Measurements from ENCODE around the gene STX1B. TPM values are rescaled to one million over a fixed set of nuclear protein-coding genes. Genes with fewer than 3 reads are reported as not detected.

The STX1B gene
- polyA plus RNA-seq, 1 experiment: 1.5 TPM

DNA sequence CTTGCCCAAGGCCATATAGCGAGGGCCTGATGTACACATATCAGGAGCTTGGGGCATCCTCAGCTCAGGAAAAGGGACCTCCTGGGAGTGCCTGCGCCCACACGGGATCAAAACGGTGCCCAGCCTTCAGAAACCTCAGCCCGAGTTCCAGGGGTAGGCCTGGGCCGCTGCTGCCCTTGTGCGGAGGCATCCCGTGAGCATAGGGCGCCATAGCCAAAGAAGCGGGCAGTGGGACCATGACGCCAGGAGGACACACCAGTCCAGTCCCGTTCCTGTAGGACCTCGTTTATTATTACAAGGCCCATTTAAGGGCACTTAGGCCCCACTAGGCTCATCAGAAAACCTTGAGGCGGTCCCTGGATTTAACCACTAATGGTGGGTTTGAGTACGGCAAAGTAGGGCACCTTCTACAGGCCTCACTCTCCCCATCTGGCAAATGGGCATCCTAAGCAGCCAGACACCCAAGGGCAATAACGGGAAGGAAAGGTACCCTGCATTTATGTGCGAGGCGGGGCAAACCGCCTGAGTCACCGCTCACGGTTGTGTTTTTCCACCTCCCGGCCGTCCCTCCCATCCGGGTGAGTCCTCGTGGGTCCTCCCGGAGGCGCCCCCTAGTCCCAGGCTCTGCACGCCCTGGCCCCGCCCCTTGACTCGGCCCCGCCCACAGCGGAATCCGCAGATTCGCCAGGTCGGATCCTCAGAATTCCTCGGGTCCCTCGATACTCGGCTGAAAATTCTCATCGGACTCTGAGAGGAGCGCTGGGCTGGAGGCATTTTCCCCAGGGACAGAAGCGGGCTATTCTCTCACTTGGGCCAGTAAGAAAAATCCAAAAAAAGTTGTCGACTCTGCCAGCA, 53.6 kb downstream of the STX1B start:
- Histone ChIP-seq H3K27me3 (ENCODE audit: control insufficient read depth, insufficient read depth, low read length) (no peaks in the 10 kb centered on the region), H3K4me3 (ENCODE audit: low read depth, low read length) (peak overlapping the region; percentile 84), H3K36me3 (ENCODE audit: control insufficient read depth, insufficient read depth, low read length) (peaks cover 13% of the 10 kb centered on the region)
- no peak for DNase-seq (ENCODE audit: low read depth)
- POLR2A ChIA-PET: no interaction called here
- CTCF ChIA-PET: interaction anchor here (1.1 kb wide), 1 partner anchor 117 kb away, joined by 3 read pairs; the partner anchor contains the start of genes ZNF646 and ZNF668
- TF ChIP-seq, protein P1, sequence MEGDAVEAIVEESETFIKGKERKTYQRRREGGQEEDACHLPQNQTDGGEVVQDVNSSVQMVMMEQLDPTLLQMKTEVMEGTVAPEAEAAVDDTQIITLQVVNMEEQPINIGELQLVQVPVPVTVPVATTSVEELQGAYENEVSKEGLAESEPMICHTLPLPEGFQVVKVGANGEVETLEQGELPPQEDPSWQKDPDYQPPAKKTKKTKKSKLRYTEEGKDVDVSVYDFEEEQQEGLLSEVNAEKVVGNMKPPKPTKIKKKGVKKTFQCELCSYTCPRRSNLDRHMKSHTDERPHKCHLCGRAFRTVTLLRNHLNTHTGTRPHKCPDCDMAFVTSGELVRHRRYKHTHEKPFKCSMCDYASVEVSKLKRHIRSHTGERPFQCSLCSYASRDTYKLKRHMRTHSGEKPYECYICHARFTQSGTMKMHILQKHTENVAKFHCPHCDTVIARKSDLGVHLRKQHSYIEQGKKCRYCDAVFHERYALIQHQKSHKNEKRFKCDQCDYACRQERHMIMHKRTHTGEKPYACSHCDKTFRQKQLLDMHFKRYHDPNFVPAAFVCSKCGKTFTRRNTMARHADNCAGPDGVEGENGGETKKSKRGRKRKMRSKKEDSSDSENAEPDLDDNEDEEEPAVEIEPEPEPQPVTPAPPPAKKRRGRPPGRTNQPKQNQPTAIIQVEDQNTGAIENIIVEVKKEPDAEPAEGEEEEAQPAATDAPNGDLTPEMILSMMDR (IDR thresholded peaks at IDR 0.05; ENCODE audit: insufficient read depth, low read depth, low read length): peak; percentile 59

DNA sequence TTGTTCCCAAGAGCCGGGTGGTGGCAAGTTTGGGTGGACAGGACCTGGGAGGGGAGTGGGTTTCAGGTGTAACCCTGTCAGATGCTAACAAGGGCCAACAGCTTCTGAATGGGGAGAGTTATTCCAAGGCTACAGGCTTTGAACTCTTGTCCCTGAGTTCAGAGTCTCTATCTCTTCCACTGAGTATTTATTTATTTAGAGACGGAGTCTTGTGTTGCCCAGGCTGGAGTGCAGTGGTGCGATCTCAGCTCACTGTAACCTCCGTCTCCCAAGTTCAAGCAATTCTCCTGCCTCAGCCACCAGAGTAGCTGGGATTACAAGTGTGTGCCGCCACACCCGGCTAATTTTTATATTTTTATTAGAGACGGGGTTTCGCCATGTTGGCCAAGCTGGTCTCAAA, 55.4 kb downstream of the STX1B start:
- no peak for DNase-seq (ENCODE audit: low read depth)
- CTCF ChIA-PET: interaction anchor here (0.8 to 3.2 kb wide), 4 partner anchors 9 to 488 kb away, joined by 4 to 30 read pairs (median 8); partner anchors contain the start of gene ZNF843
- POLR2A ChIA-PET: no interaction called here

DNA sequence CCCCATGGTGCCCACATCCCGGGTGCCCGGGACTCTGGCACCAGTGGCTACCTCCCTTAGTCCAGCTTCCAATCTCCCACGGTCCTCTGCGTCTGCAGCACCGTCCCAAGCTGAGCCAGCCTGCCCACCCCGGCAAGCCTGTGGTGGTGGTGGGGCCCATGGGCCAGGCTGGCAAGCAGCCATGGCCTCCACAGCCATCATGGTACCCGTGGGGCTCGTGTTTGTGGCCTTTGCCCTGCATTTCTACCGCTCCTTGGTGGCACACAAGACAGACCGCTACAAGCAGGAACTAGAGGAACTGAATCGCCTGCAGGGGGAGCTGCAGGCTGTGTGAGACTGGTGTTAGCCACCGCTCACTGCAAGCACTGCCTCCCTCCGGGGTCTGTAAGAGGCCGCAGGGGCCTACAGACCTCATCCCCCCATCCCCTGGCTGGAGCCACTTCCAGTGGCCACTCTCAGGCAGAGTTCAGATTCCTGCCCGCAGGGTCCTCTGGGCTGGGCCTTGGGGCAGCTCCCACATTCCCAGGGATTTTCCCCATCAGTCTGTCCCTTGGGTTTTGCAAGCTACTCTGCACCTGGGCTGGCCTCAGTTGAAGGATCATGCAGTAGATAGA, 56.8 kb downstream of the STX1B start:
- ChIA-PET CTCF (interaction anchor here (0.6 to 3.2 kb wide), 25 partner anchors 12 to 521 kb away, joined by 3 to 30 read pairs (median 3); partner anchors contain the start of genes KAT8, VKORC1, ZNF646 and ZNF668), POLR2A (interaction anchor here (0.6 kb wide), 1 partner anchor 507 kb away, joined by 3 read pairs; no protein-coding TSS in a partner anchor)
- H3K36me3 ChIP-seq (ENCODE audit: control insufficient read depth, insufficient read depth, low read length): peaks cover 1% of the 10 kb centered on the region; the same call in 1 of the 2 replicates
- no peak for DNase-seq (ENCODE audit: low read depth)
- H3K4me3 ChIP-seq (ENCODE audit: low read depth, low read length): no peak overlapping the region
- no peaks in the 10 kb centered on the region for H3K27me3 ChIP-seq (ENCODE audit: control insufficient read depth, insufficient read depth, low read length)
- TF ChIP-seq, protein P1 (IDR thresholded peaks at IDR 0.05; ENCODE audit: insufficient read depth, low read depth, low read length): peak; percentile 75

More for the DNA sequence above, 55.4 kb downstream of the STX1B start:
- H3K4me3 ChIP-seq (ENCODE audit: low read depth, low read length): no peak overlapping the region
- peaks cover 5% of the 10 kb centered on the region; the same call in 1 of the 2 replicates for H3K36me3 ChIP-seq (ENCODE audit: control insufficient read depth, insufficient read depth, low read length)
- TF ChIP-seq, protein P1 (IDR thresholded peaks at IDR 0.05; ENCODE audit: insufficient read depth, low read depth, low read length): no peak
- no peaks in the 10 kb centered on the region for H3K27me3 ChIP-seq (ENCODE audit: control insufficient read depth, insufficient read depth, low read length)

DNA sequence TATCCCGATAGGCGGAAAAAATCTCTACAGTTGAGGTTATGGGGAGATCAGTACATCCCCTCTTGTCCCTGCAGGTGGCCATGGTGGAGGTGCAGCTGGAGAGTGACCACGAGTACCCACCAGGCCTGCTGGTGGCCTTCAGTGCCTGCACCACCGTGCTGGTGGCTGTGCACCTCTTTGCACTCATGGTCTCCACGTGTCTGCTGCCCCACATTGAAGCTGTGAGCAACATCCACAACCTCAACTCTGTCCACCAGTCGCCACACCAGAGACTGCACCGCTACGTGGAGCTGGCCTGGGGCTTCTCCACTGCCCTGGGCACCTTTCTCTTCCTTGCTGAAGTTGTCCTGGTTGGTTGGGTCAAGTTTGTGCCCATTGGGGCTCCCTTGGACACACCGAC, 57.3 kb downstream of the STX1B start:
- Histone ChIP-seq H3K27me3 (ENCODE audit: control insufficient read depth, insufficient read depth, low read length) (no peaks in the 10 kb centered on the region), H3K36me3 (ENCODE audit: control insufficient read depth, insufficient read depth, low read length) (0 out of 2 replicates have a peak, but pooled peaks cover 1% of the 10 kb centered on the region), H3K4me3 (ENCODE audit: low read depth, low read length) (no peak overlapping the region)
- CTCF ChIA-PET: interaction anchor here (0.6 to 3.2 kb wide), 17 partner anchors 12 to 521 kb away, joined by 3 to 30 read pairs (median 4); partner anchors contain the start of genes KAT8, VKORC1, ZNF646 and ZNF668
- DNase-seq (ENCODE audit: low read depth): no peak
- TF ChIP-seq, protein P1 (IDR thresholded peaks at IDR 0.05; ENCODE audit: insufficient read depth, low read depth, low read length): no peak
- POLR2A ChIA-PET: interaction anchor here (0.6 kb wide), 1 partner anchor 508 kb away, joined by 3 read pairs; no protein-coding TSS in a partner anchor
